Ovary (tissue), 3 donors: ENCODE results near the gene DTWD2.

Source experiments
- EP300 ChIP-seq: sonication (generic); formaldehyde crosslinking; IDR thresholded peaks from one replicate; pipeline ENCODE4 v1.6.1; 2017; ENCODE audit warnings: antibody characterized with exemption
- POLR2A ChIP-seq: fragments of 450-650 bp; IDR thresholded peaks from one replicate; pipeline ENCODE4 v1.6.1; 2017; ENCODE audit warnings: antibody characterized with exemption, mild to moderate bottlenecking, moderate library complexity
- TF ChIP-seq, protein P1 (sequence below), 3 donors: fragments of 450-650 bp in 2 of 3; fragments of 200-600 bp in 1 of 3; IDR thresholded peaks; one replicate each; pipeline versions ENCODE4 v1.5.1 to v1.8.0; 2016 to 2022; ENCODE audit warnings: antibody characterized with exemption in 3 of 3, mild to moderate bottlenecking in 1 of 3
- donor health status: DM: no; HTN: no; CAD: no.

- TF ChIP-seq, protein P1, sequence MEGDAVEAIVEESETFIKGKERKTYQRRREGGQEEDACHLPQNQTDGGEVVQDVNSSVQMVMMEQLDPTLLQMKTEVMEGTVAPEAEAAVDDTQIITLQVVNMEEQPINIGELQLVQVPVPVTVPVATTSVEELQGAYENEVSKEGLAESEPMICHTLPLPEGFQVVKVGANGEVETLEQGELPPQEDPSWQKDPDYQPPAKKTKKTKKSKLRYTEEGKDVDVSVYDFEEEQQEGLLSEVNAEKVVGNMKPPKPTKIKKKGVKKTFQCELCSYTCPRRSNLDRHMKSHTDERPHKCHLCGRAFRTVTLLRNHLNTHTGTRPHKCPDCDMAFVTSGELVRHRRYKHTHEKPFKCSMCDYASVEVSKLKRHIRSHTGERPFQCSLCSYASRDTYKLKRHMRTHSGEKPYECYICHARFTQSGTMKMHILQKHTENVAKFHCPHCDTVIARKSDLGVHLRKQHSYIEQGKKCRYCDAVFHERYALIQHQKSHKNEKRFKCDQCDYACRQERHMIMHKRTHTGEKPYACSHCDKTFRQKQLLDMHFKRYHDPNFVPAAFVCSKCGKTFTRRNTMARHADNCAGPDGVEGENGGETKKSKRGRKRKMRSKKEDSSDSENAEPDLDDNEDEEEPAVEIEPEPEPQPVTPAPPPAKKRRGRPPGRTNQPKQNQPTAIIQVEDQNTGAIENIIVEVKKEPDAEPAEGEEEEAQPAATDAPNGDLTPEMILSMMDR (IDR thresholded peaks at IDR 0.05) = no peak
- TF ChIP-seq EP300 = no peak
- no peak for TF ChIP-seq POLR2A
Observed at GRCh38 chr5:119022773-119023172, 34.4 kb upstream of the DTWD2 start.
